Measurements from ENCODE around the gene SLC25A15.
A peak's percentile ranks its signal among the peaks of the same experiment; 100 is the strongest.

The SLC25A15 gene

GRCh38 chr13:40789275-40790153, at the start of gene SLC25A15:
Gene SLC25A15, plus strand, starts transcription at chr13:40789611. Its CDS starts 3,616 bp downstream, at chr13:40793227.
- H3K4me3 ChIP-seq (ENCODE audit: low read depth, low read length): peak within 1 kb of the TSS; percentile 73

GRCh38 chr13:40749327-40749726, 40.1 kb upstream of the SLC25A15 start:
- H3K4me3 ChIP-seq (ENCODE audit: low read depth, low read length): no peak overlapping the region

- H3K4me3 ChIP-seq (ENCODE audit: low read depth, low read length): no peak overlapping the region
Measured at GRCh38 chr13:40755082-40755700, 34.2 kb upstream of the SLC25A15 start.

- H3K4me3 ChIP-seq (ENCODE audit: low read depth, low read length): no peak overlapping the region
Measured at GRCh38 chr13:40756042-40756441, 33.4 kb upstream of the SLC25A15 start.

GRCh38 chr13:40758811-40759210, 30.6 kb upstream of the SLC25A15 start:
- H3K4me3 ChIP-seq (ENCODE audit: low read depth, low read length): no peak overlapping the region

GRCh38 chr13:40762849-40763248, 26.6 kb upstream of the SLC25A15 start:
- no peak overlapping the region for H3K4me3 ChIP-seq (ENCODE audit: low read depth, low read length)

- H3K4me3 ChIP-seq (ENCODE audit: low read depth, low read length): no peak overlapping the region
Measured at GRCh38 chr13:40764587-40765403, 24.6 kb upstream of the SLC25A15 start.

GRCh38 chr13:40765602-40766001, 23.8 kb upstream of the SLC25A15 start:
- no peak overlapping the region for H3K4me3 ChIP-seq (ENCODE audit: low read depth, low read length)

- H3K4me3 ChIP-seq (ENCODE audit: low read depth, low read length): peak overlapping the region; percentile 99
Measured at GRCh38 chr13:40769970-40770369, 19.4 kb upstream of the SLC25A15 start.

- H3K4me3 ChIP-seq (ENCODE audit: low read depth, low read length): peak overlapping the region; percentile 99
Measured at GRCh38 chr13:40770609-40770933, 18.8 kb upstream of the SLC25A15 start.

GRCh38 chr13:40770934-40771618, 18.3 kb upstream of the SLC25A15 start, which contains the start of gene MRPS31:
Gene MRPS31, minus strand, starts transcription at chr13:40771190. Its CDS starts 54 bp downstream, at chr13:40771136.
- H3K4me3 ChIP-seq (ENCODE audit: low read depth, low read length): peak within 1 kb of the TSS; percentile 99

- no peak overlapping the region for H3K4me3 ChIP-seq (ENCODE audit: low read depth, low read length)
Measured at GRCh38 chr13:40772765-40773473, 16.5 kb upstream of the SLC25A15 start.

GRCh38 chr13:40774672-40775071, 14.7 kb upstream of the SLC25A15 start:
- no peak overlapping the region for H3K4me3 ChIP-seq (ENCODE audit: low read depth, low read length)

- H3K4me3 ChIP-seq (ENCODE audit: low read depth, low read length): no peak overlapping the region
Measured at GRCh38 chr13:40776232-40776631, 13.2 kb upstream of the SLC25A15 start.

- no peak overlapping the region for H3K4me3 ChIP-seq (ENCODE audit: low read depth, low read length)
Measured at GRCh38 chr13:40776681-40777165, 12.7 kb upstream of the SLC25A15 start.

GRCh38 chr13:40777166-40777808, 12.1 kb upstream of the SLC25A15 start:
- H3K4me3 ChIP-seq (ENCODE audit: low read depth, low read length): no peak overlapping the region

- no peak overlapping the region for H3K4me3 ChIP-seq (ENCODE audit: low read depth, low read length)
Measured at GRCh38 chr13:40777809-40778175, 11.6 kb upstream of the SLC25A15 start.

GRCh38 chr13:40779049-40779448, 10.4 kb upstream of the SLC25A15 start:
- H3K4me3 ChIP-seq (ENCODE audit: low read depth, low read length): no peak overlapping the region

- H3K4me3 ChIP-seq (ENCODE audit: low read depth, low read length): no peak overlapping the region
Measured at GRCh38 chr13:40779796-40780285, 9.6 kb upstream of the SLC25A15 start.
